Mesenchymal stem cell (in vitro differentiated cells and primary cell): ENCODE data around the gene IFRD2.
A peak's percentile ranks its signal among the peaks of the same experiment; 100 is the strongest.
"Not testable (repeated sequence)": the region's sequence is repeated elsewhere in the genome, so short reads cannot be mapped to it uniquely, and the experiment has no call there.

Experiments
- DNase-seq: peaks from one replicate; pipeline ENCODE4 v3.0.0-alpha.2; 2013
- H2AFZ ChIP-seq: one replicate; pipeline ENCODE4 v1.6.1; 2013; ENCODE audit warnings: low read depth, mild to moderate bottlenecking, control low read depth, inconsistent platforms, low read length, moderate library complexity
- H2AK5ac ChIP-seq: 2 replicates; pipeline ENCODE4 v1.6.1; 2013; ENCODE audit warnings: low read length, moderate library complexity, mild to moderate bottlenecking, inconsistent platforms; ENCODE audit not compliant: severe bottlenecking
- H2BK120ac ChIP-seq: one replicate; pipeline ENCODE4 v1.6.1; 2013; ENCODE audit warnings: low read depth, mild to moderate bottlenecking, inconsistent platforms, low read length, moderate library complexity
- H2BK12ac ChIP-seq, 2 experiments: one replicate each; pipeline ENCODE4 v1.6.1; 2013; ENCODE audit warnings: inconsistent platforms in 2 of 2, low read length in 2 of 2, mild to moderate bottlenecking in 2 of 2, moderate library complexity in 2 of 2, control low read depth in 1 of 2
- H2BK15ac ChIP-seq: one replicate; pipeline ENCODE4 v1.6.1; 2013; ENCODE audit warnings: mild to moderate bottlenecking, low read depth, inconsistent platforms; ENCODE audit not compliant: poor library complexity, severe bottlenecking
- H2BK5ac ChIP-seq: 2 replicates; pipeline ENCODE4 v1.6.1; 2013; ENCODE audit warnings: low read depth, mild to moderate bottlenecking, low read length, control low read depth, inconsistent platforms; ENCODE audit not compliant: poor library complexity, severe bottlenecking
- H3K14ac ChIP-seq, 2 experiments: one replicate each; pipeline ENCODE4 v1.6.1; 2013; ENCODE audit warnings: inconsistent platforms in 2 of 2, low read length in 2 of 2, control low read depth in 1 of 2, mild to moderate bottlenecking in 1 of 2, moderate library complexity in 1 of 2
- H3K18ac ChIP-seq, 2 experiments: one replicate each; pipeline ENCODE4 v1.6.1; 2013; ENCODE audit warnings: inconsistent platforms in 2 of 2, low read length in 2 of 2, control low read depth in 1 of 2, low read depth in 1 of 2, mild to moderate bottlenecking in 1 of 2
- H3K23ac ChIP-seq, 2 experiments: one replicate each; pipeline ENCODE4 v1.6.1; 2013; ENCODE audit warnings: inconsistent platforms in 2 of 2, low read length in 2 of 2, mild to moderate bottlenecking in 2 of 2, moderate library complexity in 2 of 2, control low read depth in 1 of 2
- H3K27ac ChIP-seq: 2 replicates; pipeline ENCODE4 v1.5.1; 2013; ENCODE audit warnings: mild to moderate bottlenecking, moderate library complexity, low read length, control low read depth, inconsistent platforms; ENCODE audit not compliant: poor library complexity, severe bottlenecking
- H3K27me3 ChIP-seq, 2 experiments: 2 replicates each; pipeline versions ENCODE4 v1.6.1 to v1.7.0; 2013; ENCODE audit warnings: low read length in 2 of 2, mild to moderate bottlenecking in 2 of 2, moderate library complexity in 2 of 2, control low read depth in 1 of 2, inconsistent platforms in 1 of 2; ENCODE audit not compliant: control insufficient read depth in 1 of 2, insufficient read depth in 1 of 2
- H3K36me3 ChIP-seq, 2 experiments: 2 replicates each; pipeline versions ENCODE4 v1.6.1 to v1.7.0; 2013; ENCODE audit warnings: low read length in 2 of 2, control low read depth in 1 of 2, inconsistent platforms in 1 of 2, low read depth in 1 of 2, mild to moderate bottlenecking in 1 of 2; ENCODE audit not compliant: insufficient read depth in 2 of 2, control insufficient read depth in 1 of 2
- H3K4ac ChIP-seq, 2 experiments: one replicate each; pipeline ENCODE4 v1.6.1; 2013; ENCODE audit warnings: inconsistent platforms in 2 of 2, low read length in 2 of 2, mild to moderate bottlenecking in 2 of 2, moderate library complexity in 2 of 2, control low read depth in 1 of 2, low read depth in 1 of 2
- H3K4me1 ChIP-seq: 2 replicates; pipeline ENCODE4 v1.6.1; 2013; ENCODE audit warnings: low read depth, low read length, control low read depth; ENCODE audit not compliant: control insufficient read depth, insufficient read depth
- H3K4me2 ChIP-seq: 2 replicates; pipeline ENCODE4 v1.6.1; 2013; ENCODE audit warnings: low read length, mild to moderate bottlenecking, inconsistent platforms; ENCODE audit not compliant: poor library complexity, severe bottlenecking
- H3K4me3 ChIP-seq, 2 experiments: 2 replicates each; pipeline versions ENCODE4 v1.5.1 to v1.7.0; 2013; ENCODE audit warnings: low read length in 2 of 2, mild to moderate bottlenecking in 2 of 2, control low read depth in 1 of 2, low read depth in 1 of 2; ENCODE audit not compliant: insufficient read depth in 1 of 2
- H3K79me1 ChIP-seq: replicated peaks from 2 replicates; pipeline ENCODE4 v1.6.1; 2013; ENCODE audit warnings: mild to moderate bottlenecking, control low read depth, low read length, inconsistent platforms; ENCODE audit not compliant: poor library complexity, severe bottlenecking
- H3K9ac ChIP-seq: 2 replicates; pipeline ENCODE4 v1.7.0; 2013; ENCODE audit warnings: mild to moderate bottlenecking, low read length, moderate library complexity
- H3K9me3 ChIP-seq: 2 replicates; pipeline ENCODE4 v1.7.0; 2013; ENCODE audit warnings: mild to moderate bottlenecking, low read length; ENCODE audit not compliant: control insufficient read depth
- H4K8ac ChIP-seq: one replicate; pipeline ENCODE4 v1.6.1; 2013; ENCODE audit warnings: inconsistent platforms, mild to moderate bottlenecking, low read length, moderate library complexity
- H4K91ac ChIP-seq: one replicate; pipeline ENCODE4 v1.6.1; 2013; ENCODE audit warnings: mild to moderate bottlenecking, low read length, inconsistent platforms
- WGBS: methylation state at CpG from one replicate; pipeline ENCODE4 v1.1.7; 2013; ENCODE audit warnings: mixed read lengths; 5-methylcytosine and 5-hydroxymethylcytosine counted together

The IFRD2 gene

GRCh38 chr3:50316657-50317242 is 24.5 kb upstream of the IFRD2 start:
- 73% methylated on average over 6 of the region's 9 CpGs for WGBS
- peaks cover 41% of the 10 kb centered on the region for H3K79me1 ChIP-seq

DNA sequence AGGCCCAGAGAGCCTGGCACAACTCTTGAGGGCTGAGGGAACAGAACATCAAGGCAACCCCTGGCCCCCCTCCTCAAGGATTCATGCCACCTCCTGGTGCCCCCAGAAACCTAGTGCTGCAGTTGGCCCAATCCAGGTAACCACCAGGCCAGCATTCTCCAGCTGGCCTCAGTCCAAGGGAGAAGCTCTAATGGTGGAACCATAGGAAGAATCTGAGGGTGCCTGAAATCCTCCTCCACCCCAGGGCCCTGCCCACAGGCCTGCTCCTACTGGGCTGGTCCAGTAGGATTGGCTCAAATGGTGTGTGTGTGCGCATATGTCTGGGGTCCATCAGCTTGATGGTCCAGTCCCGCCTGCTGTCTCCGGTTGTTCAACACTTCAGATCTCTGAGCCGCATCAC is 22.6 kb upstream of the IFRD2 start:
- peaks cover 36% of the 10 kb centered on the region for H3K4me1 ChIP-seq
- no peak overlapping the region for H3K18ac ChIP-seq
- no peak overlapping the region for H2AK5ac ChIP-seq
- H3K27me3 ChIP-seq: no peaks in the 10 kb centered on the region
- H2BK12ac ChIP-seq: no peak overlapping the region
- H3K23ac ChIP-seq: no peak overlapping the region
- no peaks in the 10 kb centered on the region for H3K9me3 ChIP-seq
- H2BK15ac ChIP-seq: no peak overlapping the region
- no peak overlapping the region for H3K14ac ChIP-seq
- H3K4me3 ChIP-seq: no peak overlapping the region
- H3K9ac ChIP-seq: no peak overlapping the region
- DNase-seq: no peak
- H2BK5ac ChIP-seq: no peak overlapping the region
- no peak overlapping the region for H4K8ac ChIP-seq
- H3K4me2 ChIP-seq: no peak overlapping the region
- peaks cover 44 to 48% of the 10 kb centered on the region in 2 experiments for H3K36me3 ChIP-seq
- peaks cover 41% of the 10 kb centered on the region for H3K79me1 ChIP-seq
- H4K91ac ChIP-seq: no peak overlapping the region
- 100% methylated on average over 4 of the region's 4 CpGs for WGBS
- no peak overlapping the region for H2BK120ac ChIP-seq
- H2AFZ ChIP-seq: no peak overlapping the region
- H3K4ac ChIP-seq: no peak overlapping the region
- H3K27ac ChIP-seq: no peak overlapping the region

More at GRCh38 chr3:50316657-50317242, 24.5 kb upstream of the IFRD2 start:
- no peak overlapping the region for H2BK120ac ChIP-seq
- peak overlapping the region; percentile 4 for H3K27ac ChIP-seq
- no peak overlapping the region for H4K8ac ChIP-seq
- H3K4me3 ChIP-seq: no peak overlapping the region
- H3K4me1 ChIP-seq: peaks cover 43% of the 10 kb centered on the region
- no peak overlapping the region for H2BK5ac ChIP-seq
- H3K27me3 ChIP-seq: no peaks in the 10 kb centered on the region
- H2AK5ac ChIP-seq: no peak overlapping the region
- no peak for DNase-seq
- H2AFZ ChIP-seq: no peak overlapping the region
- no peak overlapping the region for H2BK15ac ChIP-seq
- no peak overlapping the region for H3K4me2 ChIP-seq
- no peak overlapping the region for H3K23ac ChIP-seq
- H3K9ac ChIP-seq: peak overlapping the region; percentile 26
- H3K14ac ChIP-seq: no peak overlapping the region
- no peak overlapping the region for H3K4ac ChIP-seq
- H3K18ac ChIP-seq: no peak overlapping the region
- H3K36me3 ChIP-seq: peaks cover 47 to 53% of the 10 kb centered on the region in 2 experiments
- H2BK12ac ChIP-seq: no peak overlapping the region
- H4K91ac ChIP-seq: no peak overlapping the region
- no peaks in the 10 kb centered on the region for H3K9me3 ChIP-seq

DNA sequence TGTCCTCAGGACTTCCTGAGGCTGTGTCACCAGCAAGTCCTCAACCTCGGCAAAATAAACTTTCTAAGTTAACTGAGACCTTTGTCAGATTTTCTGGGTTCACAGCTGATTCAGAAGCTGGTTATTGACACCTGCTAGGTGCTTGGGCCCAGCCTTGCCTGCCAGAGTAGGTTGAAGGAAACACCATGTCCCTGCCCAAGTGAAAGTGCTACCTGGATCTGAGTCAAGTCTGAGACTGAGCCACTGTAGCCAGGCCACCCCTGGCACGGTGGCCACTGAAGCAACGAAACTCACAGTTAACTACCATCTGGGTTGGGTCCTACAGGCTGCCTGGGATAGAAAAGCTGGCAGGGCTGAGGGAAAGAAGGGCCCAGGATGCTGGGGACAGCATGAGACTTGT is 22.1 kb upstream of the IFRD2 start:
- no peak overlapping the region for H3K23ac ChIP-seq
- peaks cover 31% of the 10 kb centered on the region for H3K4me1 ChIP-seq
- H4K91ac ChIP-seq: no peak overlapping the region
- peaks cover 36% of the 10 kb centered on the region for H3K79me1 ChIP-seq
- no peak overlapping the region for H3K4me2 ChIP-seq
- H2BK120ac ChIP-seq: no peak overlapping the region
- H3K36me3 ChIP-seq: peaks cover 43 to 44% of the 10 kb centered on the region in 2 experiments
- peak overlapping the region; percentile 41 for H2AK5ac ChIP-seq
- H3K27ac ChIP-seq: no peak overlapping the region
- H3K9ac ChIP-seq: no peak overlapping the region
- H2BK12ac ChIP-seq: no peak overlapping the region
- peaks cover 2% of the 10 kb centered on the region for H3K9me3 ChIP-seq
- no peak overlapping the region for H2BK5ac ChIP-seq
- H3K18ac ChIP-seq: no peak overlapping the region
- no peak for DNase-seq
- no peaks in the 10 kb centered on the region for H3K27me3 ChIP-seq
- no peak overlapping the region for H3K4me3 ChIP-seq
- no peak overlapping the region for H3K14ac ChIP-seq
- 96% methylated on average over 3 of the region's 3 CpGs for WGBS
- no peak overlapping the region for H4K8ac ChIP-seq
- no peak overlapping the region for H3K4ac ChIP-seq
- H2BK15ac ChIP-seq: no peak overlapping the region
- no peak overlapping the region for H2AFZ ChIP-seq

GRCh38 chr3:50312041-50312440 is 19.8 kb upstream of the IFRD2 start:
- H2AFZ ChIP-seq, H2AK5ac ChIP-seq, H2BK12ac ChIP-seq, H3K4ac ChIP-seq, H3K14ac ChIP-seq, H3K27ac ChIP-seq, H3K27me3 ChIP-seq, H2BK15ac ChIP-seq, H3K9me3 ChIP-seq, H3K4me2 ChIP-seq, H3K23ac ChIP-seq, H2BK120ac ChIP-seq, H4K8ac ChIP-seq, DNase-seq, H2BK5ac ChIP-seq, H3K18ac ChIP-seq, H4K91ac ChIP-seq, H3K4me3 ChIP-seq, H3K9ac ChIP-seq: not testable (repeated sequence)
- 94% methylated on average over 7 of the region's 32 CpGs for WGBS
- Histone ChIP-seq H3K36me3 (peaks cover 22 to 23% of the 10 kb centered on the region in 2 experiments), H3K79me1 (peaks cover 17% of the 10 kb centered on the region), H3K4me1 (peaks cover 12% of the 10 kb centered on the region)
